Calu3 (cell line): Measurements from ENCODE around the gene PPP4R3A. TPM values are rescaled to one million over a fixed set of nuclear protein-coding genes. Genes with fewer than 3 reads are reported as not detected.

Source experiments
- BruUV-seq: library from RNA; stranded (reverse); fragments of 400-500 nt; replicated peaks from 2 replicates; lab custom pipeline; 2021; lab: Mats Ljungman, UMichigan
- CTCF ChIA-PET: fragments of 300-600 bp; sonication (Branson Sonifier 250); formaldehyde crosslinking; loops from one replicate; lab custom pipeline; 2022; ENCODE audit warnings: antibody characterized with exemption; lab: Charles Lee
- DNase-seq: peaks from one replicate; pipeline ENCODE4 v3.0.0; 2022
- H3K27ac Mint-ChIP-seq: one replicate; pipeline ENCODE4 v1.8.0; 2022; ENCODE audit warnings: mixed read lengths; ENCODE audit not compliant: unreplicated experiment
- H3K27me3 Mint-ChIP-seq: one replicate; pipeline ENCODE4 v1.8.0; 2022; ENCODE audit warnings: mixed read lengths; ENCODE audit not compliant: unreplicated experiment
- H3K36me3 Mint-ChIP-seq: one replicate; pipeline ENCODE4 v1.8.0; 2022; ENCODE audit warnings: mild to moderate bottlenecking, moderate library complexity, mixed read lengths; ENCODE audit not compliant: insufficient read depth, unreplicated experiment
- H3K4me1 Mint-ChIP-seq: one replicate; pipeline ENCODE4 v1.8.0; 2022; ENCODE audit warnings: mild to moderate bottlenecking, low read depth, mixed read lengths; ENCODE audit not compliant: unreplicated experiment
- H3K4me3 Mint-ChIP-seq: one replicate; pipeline ENCODE4 v1.8.0; 2022; ENCODE audit warnings: mild to moderate bottlenecking, low read depth, moderate library complexity, mixed read lengths; ENCODE audit not compliant: unreplicated experiment
- H3K9me3 Mint-ChIP-seq: one replicate; pipeline ENCODE4 v1.8.0; 2022; ENCODE audit warnings: low read depth, mixed read lengths; ENCODE audit not compliant: unreplicated experiment
- intact Hi-C: fragments of 100-400 bp; cut with micrococcal nuclease; formaldehyde crosslinking; loops from one replicate; pipeline ENCODE4 v1.10.0; 2022; ENCODE audit not compliant: unreplicated experiment
- total RNA-seq: library from RNA; stranded (reverse); gene quantifications from 2 replicates; pipeline ENCODE4 v1.2.3, GENCODE V29; 2022
- TF ChIP-seq, protein P1 (sequence below): fragments of 200-600 bp; IDR thresholded peaks from one replicate; pipeline ENCODE4 v1.8.0; 2022; ENCODE audit warnings: antibody characterized with exemption; ENCODE audit not compliant: unreplicated experiment

PPP4R3A gene
- total RNA-seq, 1 experiment from 2014 or later = 82.2 TPM

DNA sequence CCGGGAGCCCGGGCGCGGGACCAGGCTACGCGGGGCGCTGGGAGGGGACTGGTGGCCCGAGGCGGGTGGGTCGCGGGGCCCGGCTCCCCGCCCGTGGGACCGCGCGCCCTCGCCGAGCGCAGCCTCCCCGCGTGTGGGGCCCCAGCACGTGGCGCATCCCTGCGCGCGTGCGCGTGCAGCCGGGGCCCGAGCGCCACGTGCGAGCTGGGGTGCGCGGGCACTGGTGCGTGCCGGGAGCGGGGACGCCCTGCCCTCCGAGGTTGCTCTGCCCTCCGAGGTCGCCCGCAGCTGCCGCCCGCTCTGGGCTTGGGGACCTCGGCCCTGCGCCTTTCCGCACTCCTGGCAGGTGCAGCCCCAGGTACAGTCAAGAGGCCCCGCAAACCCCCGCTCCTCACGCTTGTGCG is 92.1 kb downstream of the PPP4R3A start:
- Mint-ChIP-seq H3K27ac (no peak overlapping the region), H3K27me3 (no peaks in the 10 kb centered on the region), H3K4me1 (peaks cover 29% of the 10 kb centered on the region), H3K4me3 (peak overlapping the region; percentile 93), H3K9me3 (no peaks in the 10 kb centered on the region), H3K36me3 (peaks cover 34% of the 10 kb centered on the region)
- no TSS peak for BruUV-seq
- TF ChIP-seq, protein P1, sequence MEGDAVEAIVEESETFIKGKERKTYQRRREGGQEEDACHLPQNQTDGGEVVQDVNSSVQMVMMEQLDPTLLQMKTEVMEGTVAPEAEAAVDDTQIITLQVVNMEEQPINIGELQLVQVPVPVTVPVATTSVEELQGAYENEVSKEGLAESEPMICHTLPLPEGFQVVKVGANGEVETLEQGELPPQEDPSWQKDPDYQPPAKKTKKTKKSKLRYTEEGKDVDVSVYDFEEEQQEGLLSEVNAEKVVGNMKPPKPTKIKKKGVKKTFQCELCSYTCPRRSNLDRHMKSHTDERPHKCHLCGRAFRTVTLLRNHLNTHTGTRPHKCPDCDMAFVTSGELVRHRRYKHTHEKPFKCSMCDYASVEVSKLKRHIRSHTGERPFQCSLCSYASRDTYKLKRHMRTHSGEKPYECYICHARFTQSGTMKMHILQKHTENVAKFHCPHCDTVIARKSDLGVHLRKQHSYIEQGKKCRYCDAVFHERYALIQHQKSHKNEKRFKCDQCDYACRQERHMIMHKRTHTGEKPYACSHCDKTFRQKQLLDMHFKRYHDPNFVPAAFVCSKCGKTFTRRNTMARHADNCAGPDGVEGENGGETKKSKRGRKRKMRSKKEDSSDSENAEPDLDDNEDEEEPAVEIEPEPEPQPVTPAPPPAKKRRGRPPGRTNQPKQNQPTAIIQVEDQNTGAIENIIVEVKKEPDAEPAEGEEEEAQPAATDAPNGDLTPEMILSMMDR = no peak
- DNase-seq = peak; percentile 68
- CTCF ChIA-PET = interaction anchor here (0.7 to 5.1 kb wide), 5 partner anchors 20 to 100 kb away, joined by 3 to 42 read pairs (median 3); no protein-coding TSS in a partner anchor
- intact Hi-C loops = loop anchor here (1.0 to 5.0 kb wide), 2 partner anchors 51 to 95 kb away; no protein-coding TSS in a partner anchor

DNA sequence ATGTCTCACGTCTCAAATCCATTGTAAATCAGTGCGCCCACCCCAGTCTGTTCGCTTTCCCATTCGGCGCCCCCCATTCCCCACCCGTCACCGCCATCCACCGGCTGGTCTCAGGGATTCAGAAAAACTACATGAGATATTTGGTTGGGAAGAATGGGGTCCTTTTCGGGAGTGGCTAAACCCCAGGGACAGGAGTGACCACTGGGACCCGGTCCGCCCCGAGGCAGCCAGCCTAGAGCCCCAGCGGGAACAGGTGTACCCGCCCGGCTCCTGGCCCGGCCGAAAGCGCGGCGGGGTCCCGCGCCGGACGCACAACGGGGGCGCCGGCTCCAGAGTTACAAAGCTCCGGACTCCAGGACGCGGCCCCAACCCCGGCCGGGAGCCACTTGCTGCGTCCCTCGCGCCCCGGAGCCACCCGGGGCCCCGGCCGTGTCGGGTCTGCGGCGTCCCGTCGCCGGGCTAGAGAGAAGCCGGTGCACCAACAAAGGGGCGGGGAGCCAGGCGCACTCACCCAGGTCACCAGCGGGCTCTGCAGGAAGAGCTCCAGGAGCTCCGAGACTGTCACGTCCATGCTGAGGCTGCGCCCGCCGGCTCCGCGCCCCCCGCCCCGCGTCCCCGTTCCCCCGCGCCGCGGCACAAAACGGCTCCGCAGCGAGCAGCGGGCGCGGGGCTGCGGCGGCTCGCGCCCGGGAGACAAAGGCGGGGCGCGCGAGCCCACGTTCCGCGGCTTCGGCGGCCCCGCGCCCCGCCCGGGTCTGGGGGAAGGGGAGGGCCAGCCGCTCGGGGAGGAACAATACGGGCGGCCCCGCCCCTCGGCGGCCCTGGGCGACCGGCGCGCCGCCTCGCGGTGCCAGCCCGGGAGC is 92.8 kb downstream of the PPP4R3A start, which contains the start of gene CCDC88C:
TSS of gene CCDC88C (minus strand) at position 701 of the 863 bp plus-strand sequence. CDS start at position 571, 130 bp downstream.
- TF ChIP-seq, protein P1 = no peak
- intact Hi-C loops = loop anchor here (5.0 kb wide), 1 partner anchor 50 kb away; no protein-coding TSS in a partner anchor
- no peaks in the 10 kb centered on the region for H3K27me3 Mint-ChIP-seq
- H3K36me3 Mint-ChIP-seq = peaks cover 35% of the 10 kb centered on the region
- BruUV-seq = no TSS peak
- peak within 1 kb of the TSS; percentile 93 for H3K4me3 Mint-ChIP-seq
- CTCF ChIA-PET = interaction anchor here (1.2 to 5.1 kb wide), 4 partner anchors 20 to 100 kb away, joined by 3 to 42 read pairs (median 6); no protein-coding TSS in a partner anchor
- peaks cover 32% of the 10 kb centered on the region for H3K4me1 Mint-ChIP-seq
- DNase-seq = peak; percentile 83
- H3K9me3 Mint-ChIP-seq = no peaks in the 10 kb centered on the region
- H3K27ac Mint-ChIP-seq = peak within 1 kb of the TSS; percentile 86

DNA sequence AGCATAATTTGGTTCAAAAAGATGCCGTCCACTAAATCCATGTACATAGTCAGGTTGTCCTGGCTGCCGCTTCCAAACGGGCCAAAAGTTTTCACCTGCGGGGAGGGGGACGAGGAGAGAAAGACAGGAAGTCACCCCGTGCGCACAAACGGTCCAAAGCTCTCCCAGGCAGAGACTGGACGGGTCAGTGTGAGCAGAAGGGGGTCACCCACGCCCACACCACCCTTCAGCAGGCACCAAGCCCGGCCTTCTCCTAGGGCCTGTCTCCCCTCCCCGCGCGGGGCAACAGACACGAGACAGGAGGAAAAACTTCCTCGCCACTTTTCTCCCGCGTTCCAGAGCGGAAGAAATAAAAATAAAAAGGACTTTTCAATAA is 93.4 kb downstream of the PPP4R3A start:
- DNase-seq = peak; percentile 25
- CTCF ChIA-PET = interaction anchor here (0.9 to 5.1 kb wide), 6 partner anchors 14 to 93 kb away, joined by 3 to 42 read pairs (median 6); no protein-coding TSS in a partner anchor
- peak overlapping the region; percentile 93 for H3K4me3 Mint-ChIP-seq
- H3K9me3 Mint-ChIP-seq = no peaks in the 10 kb centered on the region
- no TSS peak for BruUV-seq
- H3K36me3 Mint-ChIP-seq = peaks cover 35% of the 10 kb centered on the region
- TF ChIP-seq, protein P1 = no peak
- peaks cover 32% of the 10 kb centered on the region for H3K4me1 Mint-ChIP-seq
- intact Hi-C loops = loop anchor here (5.0 kb wide), 1 partner anchor 49 kb away; no protein-coding TSS in a partner anchor
- H3K27ac Mint-ChIP-seq = peak overlapping the region; percentile 86
- H3K27me3 Mint-ChIP-seq = no peaks in the 10 kb centered on the region
